Erythroblast (primary cell): ENCODE measurements around the gene C1QTNF4.

ENCODE experiments used
- GATA1 ChIP-seq: IDR thresholded peaks from 2 replicates; pipeline ENCODE4 v1.6.1; 2011; ENCODE audit warnings: low read depth, mild to moderate bottlenecking, control low read depth, low read length, moderate library complexity
- POLR2A ChIP-seq: IDR thresholded peaks from 2 replicates; pipeline ENCODE4 v1.6.1; 2011; ENCODE audit warnings: mild to moderate bottlenecking, low read length

DNA sequence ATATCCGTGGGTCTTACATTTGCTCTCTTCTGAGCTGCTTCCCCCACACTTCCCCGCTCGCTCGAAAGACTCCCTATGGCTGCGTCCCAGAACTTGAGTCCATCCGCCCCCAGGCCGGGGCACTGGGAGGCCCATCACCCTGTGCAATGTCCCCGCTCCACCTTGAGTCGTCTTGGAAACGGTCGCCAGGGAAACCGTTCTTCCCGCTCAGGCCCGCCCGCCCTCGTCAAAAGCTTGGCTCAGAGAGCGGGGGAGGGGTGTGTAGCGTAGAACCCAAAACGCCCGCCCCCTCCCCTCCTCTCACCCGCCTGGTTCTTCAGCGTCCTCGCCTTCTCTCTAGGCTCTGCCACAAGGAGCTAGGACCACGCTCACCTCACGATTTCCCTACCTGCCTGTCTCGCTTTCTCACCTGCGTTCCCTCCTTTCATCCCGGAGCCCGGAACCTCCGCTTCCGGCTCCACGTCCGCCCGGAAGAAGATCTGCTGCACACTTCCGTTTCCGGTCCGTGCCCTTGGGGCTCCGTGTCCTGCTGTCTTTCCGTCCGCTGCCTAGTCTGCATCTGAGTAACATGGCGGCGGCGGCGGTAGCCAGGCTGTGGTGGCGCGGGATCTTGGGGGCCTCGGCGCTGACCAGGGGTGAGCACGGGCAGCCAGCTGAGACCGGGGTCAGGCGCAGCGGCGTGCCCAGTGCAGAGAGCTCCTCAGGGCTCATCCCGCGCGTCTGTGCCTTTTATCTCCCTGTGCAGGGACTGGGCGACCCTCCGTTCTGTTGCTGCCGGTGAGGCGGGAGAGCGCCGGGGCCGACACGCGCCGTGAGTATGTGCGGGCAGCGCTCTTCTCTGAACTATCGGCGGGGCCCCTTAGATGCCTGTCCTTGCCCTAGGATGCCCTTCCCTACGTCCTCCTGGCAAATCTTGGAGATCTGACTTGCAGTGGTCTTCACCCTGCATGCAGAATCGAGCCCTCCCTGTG is 15.4 kb downstream of the C1QTNF4 start, which contains the start of the genes KBTBD4 and NDUFS3:
- TF ChIP-seq POLR2A (peak; percentile 91), GATA1 (no peak)
